ENCODE results near the gene TSPO2. TPM values are rescaled to one million over a fixed set of nuclear protein-coding genes. Genes with fewer than 3 reads are reported as not detected.

Gene TSPO2
- total and polyA plus RNA-seq, 2 of the 13 experiments (the other 11 are each of a cell fraction or from before 2014, with no cell fraction given), result 0.55 TPM; not detected in 1

GRCh38 chr6:41073203-41073967 is 31.1 kb downstream of the TSPO2 start (continued):
- TF ChIP-seq GPN1 (CRISPR knock-in tag; IDR thresholded peaks at IDR 0.05; ENCODE audit: borderline replicate concordance) (0 out of 2 replicates have a peak, but pooled peaks have one; percentile 81), ZFP36 (IDR thresholded peaks at IDR 0.05; ENCODE audit: borderline replicate concordance, low read depth, low read length, partially characterized antibody) (no peak), ZFX (CRISPR knock-in tag; IDR thresholded peaks at IDR 0.05; ENCODE audit: low read depth) (peak; percentile 92), ZNF296 (CRISPR knock-in tag; conservative IDR thresholded peaks at IDR 0.05) (peak; percentile 66; the same call in 1 of the 2 replicates), ZNF816 (CRISPR knock-in tag; IDR thresholded peaks at IDR 0.05; ENCODE audit: borderline replicate concordance) (no peak), ZBTB14 (CRISPR knock-in tag; IDR thresholded peaks at IDR 0.05) (peak; percentile 50), ATF3 (CRISPR knock-in tag; IDR thresholded peaks at IDR 0.05) (no peak), KLF9 (CRISPR knock-in tag; IDR thresholded peaks at IDR 0.05; ENCODE audit: low read depth) (no peak; the same call in 1 of the 2 replicates), FOXK2 (IDR thresholded peaks at IDR 0.05) (no peak), TBL1XR1 (IDR thresholded peaks at IDR 0.05; ENCODE audit: borderline replicate concordance, low read length, partially characterized antibody) (no peak), ZNF512B (CRISPR knock-in tag; IDR thresholded peaks at IDR 0.05; ENCODE audit: borderline replicate concordance) (no peak), ATM (IDR thresholded peaks at IDR 0.05; ENCODE audit: borderline replicate concordance) (no peak), ISX (CRISPR knock-in tag; conservative IDR thresholded peaks at IDR 0.05) (peak; percentile 88; the same call in 1 of the 2 replicates), ZBTB7B (CRISPR knock-in tag; IDR thresholded peaks at IDR 0.05) (peak; percentile 60), TBX2 (CRISPR knock-in tag; IDR thresholded peaks at IDR 0.05; ENCODE audit: borderline replicate concordance) (peak; percentile 31; the same call in 1 of the 2 replicates), ATF5 (CRISPR knock-in tag; IDR thresholded peaks at IDR 0.05; ENCODE audit: low read depth) (no peak), IRF9 (CRISPR knock-in tag; IDR thresholded peaks at IDR 0.05; ENCODE audit: borderline replicate concordance) (0 out of 2 replicates have a peak, but pooled peaks have one; percentile 86), ZFAT (CRISPR knock-in tag; conservative IDR thresholded peaks at IDR 0.05) (peak; percentile 63; the same call in 1 of the 2 replicates), HMG20B (CRISPR knock-in tag; conservative IDR thresholded peaks at IDR 0.05) (no peak), ZMAT5 (CRISPR knock-in tag; IDR thresholded peaks at IDR 0.05; ENCODE audit: borderline replicate concordance, low read depth) (no peak), RORA (CRISPR knock-in tag; IDR thresholded peaks at IDR 0.05) (no peak)

All from HepG2 (cell line).